ENCODE data around the gene AXIN1.

Gene AXIN1

GRCh38 chr16:375927-376816 lies 23.6 kb upstream of the AXIN1 start:
- Histone ChIP-seq H3K27me3 (replicated peaks; ENCODE audit: control insufficient read depth, insufficient read depth, low read length, poor library complexity, severe bottlenecking) (no peaks in the 10 kb centered on the region), H3K4me1 (ENCODE audit: control insufficient read depth, insufficient read depth, low read length, poor library complexity, severe bottlenecking) (peaks cover 18% of the 10 kb centered on the region), H3K27ac (ENCODE audit: insufficient read depth, low read length, poor library complexity, severe bottlenecking) (no peak overlapping the region), H3K9me3 (ENCODE audit: control insufficient read depth, low read length) (no peaks in the 10 kb centered on the region), H3K36me3 (ENCODE audit: control insufficient read depth, insufficient read depth, low read length) (peaks cover 45% of the 10 kb centered on the region), H3K4me3 (ENCODE audit: insufficient read depth, low read depth, low read length, poor library complexity, severe bottlenecking) (no peak overlapping the region)
- no peak for DNase-seq

- no peak overlapping the region for H3K27ac ChIP-seq (ENCODE audit: insufficient read depth, low read length, poor library complexity, severe bottlenecking)
- H3K4me1 ChIP-seq (ENCODE audit: control insufficient read depth, insufficient read depth, low read length, poor library complexity, severe bottlenecking), result peaks cover 18% of the 10 kb centered on the region
- H3K27me3 ChIP-seq (replicated peaks; ENCODE audit: control insufficient read depth, insufficient read depth, low read length, poor library complexity, severe bottlenecking), result no peaks in the 10 kb centered on the region
- no peak overlapping the region for H3K4me3 ChIP-seq (ENCODE audit: insufficient read depth, low read depth, low read length, poor library complexity, severe bottlenecking)
- no peak for DNase-seq
- H3K9me3 ChIP-seq (ENCODE audit: control insufficient read depth, low read length), result no peaks in the 10 kb centered on the region
- H3K36me3 ChIP-seq (ENCODE audit: control insufficient read depth, insufficient read depth, low read length), result peaks cover 45% of the 10 kb centered on the region
Observed at GRCh38 chr16:375212-375611, 22.7 kb upstream of the AXIN1 start.

- peaks cover 19% of the 10 kb centered on the region for H3K4me1 ChIP-seq (ENCODE audit: control insufficient read depth, insufficient read depth, low read length, poor library complexity, severe bottlenecking)
- DNase-seq, result no peak
- no peak overlapping the region for H3K27ac ChIP-seq (ENCODE audit: insufficient read depth, low read length, poor library complexity, severe bottlenecking)
- H3K27me3 ChIP-seq (replicated peaks; ENCODE audit: control insufficient read depth, insufficient read depth, low read length, poor library complexity, severe bottlenecking), result no peaks in the 10 kb centered on the region
- peaks cover 45% of the 10 kb centered on the region for H3K36me3 ChIP-seq (ENCODE audit: control insufficient read depth, insufficient read depth, low read length)
- no peaks in the 10 kb centered on the region for H3K9me3 ChIP-seq (ENCODE audit: control insufficient read depth, low read length)
- no peak overlapping the region for H3K4me3 ChIP-seq (ENCODE audit: insufficient read depth, low read depth, low read length, poor library complexity, severe bottlenecking)
Observed at GRCh38 chr16:374616-374926, 22.0 kb upstream of the AXIN1 start.

- Histone ChIP-seq H3K27me3 (replicated peaks; ENCODE audit: control insufficient read depth, insufficient read depth, low read length, poor library complexity, severe bottlenecking) (no peaks in the 10 kb centered on the region), H3K4me1 (ENCODE audit: control insufficient read depth, insufficient read depth, low read length, poor library complexity, severe bottlenecking) (peaks cover 19% of the 10 kb centered on the region), H3K4me3 (ENCODE audit: insufficient read depth, low read depth, low read length, poor library complexity, severe bottlenecking) (no peak overlapping the region), H3K9me3 (ENCODE audit: control insufficient read depth, low read length) (no peaks in the 10 kb centered on the region), H3K27ac (ENCODE audit: insufficient read depth, low read length, poor library complexity, severe bottlenecking) (no peak overlapping the region), H3K36me3 (ENCODE audit: control insufficient read depth, insufficient read depth, low read length) (peaks cover 45% of the 10 kb centered on the region)
- DNase-seq, result no peak
Observed at GRCh38 chr16:373848-374615, 21.5 kb upstream of the AXIN1 start.

DNA sequence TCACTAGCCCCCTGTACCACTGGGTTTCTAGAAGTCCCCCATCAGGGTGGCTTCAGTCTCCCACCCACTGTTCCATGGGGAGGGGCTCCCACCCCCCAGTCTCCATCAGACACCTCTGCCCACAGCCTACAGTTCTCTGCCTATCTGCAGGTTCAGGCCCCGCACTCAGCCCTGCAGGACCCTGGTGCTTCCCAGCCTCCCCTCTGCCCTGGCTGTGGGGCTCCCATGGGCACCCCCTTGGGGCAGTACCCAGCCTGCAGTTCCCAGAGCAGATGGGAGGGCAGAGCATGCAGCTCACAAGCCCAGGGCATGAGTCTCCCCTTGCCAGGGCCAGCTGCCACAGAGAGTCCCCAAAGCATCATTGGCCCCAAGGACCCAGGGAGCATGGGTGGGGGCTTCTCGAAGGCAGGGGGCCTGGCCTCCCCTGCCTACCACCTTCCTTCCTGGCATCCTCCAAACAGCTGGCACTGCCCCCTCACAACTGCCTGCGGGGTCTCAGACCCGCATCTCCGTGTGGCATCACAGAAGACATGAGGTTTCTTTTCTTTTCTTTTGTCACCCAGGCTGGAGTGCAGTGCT lies 20.6 kb upstream of the AXIN1 start:
- Histone ChIP-seq H3K27me3 (replicated peaks; ENCODE audit: control insufficient read depth, insufficient read depth, low read length, poor library complexity, severe bottlenecking) (no peaks in the 10 kb centered on the region), H3K4me1 (ENCODE audit: control insufficient read depth, insufficient read depth, low read length, poor library complexity, severe bottlenecking) (peaks cover 21% of the 10 kb centered on the region), H3K36me3 (ENCODE audit: control insufficient read depth, insufficient read depth, low read length) (peaks cover 55% of the 10 kb centered on the region), H3K27ac (ENCODE audit: insufficient read depth, low read length, poor library complexity, severe bottlenecking) (no peak overlapping the region), H3K4me3 (ENCODE audit: insufficient read depth, low read depth, low read length, poor library complexity, severe bottlenecking) (no peak overlapping the region), H3K9me3 (ENCODE audit: control insufficient read depth, low read length) (no peaks in the 10 kb centered on the region)
- DNase-seq, result no peak

- Histone ChIP-seq H3K9me3 (ENCODE audit: control insufficient read depth, low read length) (no peaks in the 10 kb centered on the region), H3K4me3 (ENCODE audit: insufficient read depth, low read depth, low read length, poor library complexity, severe bottlenecking) (no peak overlapping the region), H3K27ac (ENCODE audit: insufficient read depth, low read length, poor library complexity, severe bottlenecking) (no peak overlapping the region), H3K36me3 (ENCODE audit: control insufficient read depth, insufficient read depth, low read length) (peaks cover 60% of the 10 kb centered on the region), H3K4me1 (ENCODE audit: control insufficient read depth, insufficient read depth, low read length, poor library complexity, severe bottlenecking) (peaks cover 21% of the 10 kb centered on the region), H3K27me3 (replicated peaks; ENCODE audit: control insufficient read depth, insufficient read depth, low read length, poor library complexity, severe bottlenecking) (no peaks in the 10 kb centered on the region)
- no peak for DNase-seq
Observed at GRCh38 chr16:372302-372983, 19.9 kb upstream of the AXIN1 start.

- H3K27me3 ChIP-seq (replicated peaks; ENCODE audit: control insufficient read depth, insufficient read depth, low read length, poor library complexity, severe bottlenecking), result no peaks in the 10 kb centered on the region
- H3K27ac ChIP-seq (ENCODE audit: insufficient read depth, low read length, poor library complexity, severe bottlenecking), result no peak overlapping the region
- H3K4me1 ChIP-seq (ENCODE audit: control insufficient read depth, insufficient read depth, low read length, poor library complexity, severe bottlenecking), result peaks cover 21% of the 10 kb centered on the region
- H3K9me3 ChIP-seq (ENCODE audit: control insufficient read depth, low read length), result no peaks in the 10 kb centered on the region
- no peak overlapping the region for H3K4me3 ChIP-seq (ENCODE audit: insufficient read depth, low read depth, low read length, poor library complexity, severe bottlenecking)
- DNase-seq, result no peak
- peaks cover 59% of the 10 kb centered on the region for H3K36me3 ChIP-seq (ENCODE audit: control insufficient read depth, insufficient read depth, low read length)
Observed at GRCh38 chr16:371515-372301, 19.2 kb upstream of the AXIN1 start.

GRCh38 chr16:370979-371514 lies 18.5 kb upstream of the AXIN1 start:
- H3K36me3 ChIP-seq (ENCODE audit: control insufficient read depth, insufficient read depth, low read length), result peaks cover 57% of the 10 kb centered on the region
- peak overlapping the region; percentile 37 for H3K4me3 ChIP-seq (ENCODE audit: insufficient read depth, low read depth, low read length, poor library complexity, severe bottlenecking)
- peak overlapping the region; percentile 37 for H3K27ac ChIP-seq (ENCODE audit: insufficient read depth, low read length, poor library complexity, severe bottlenecking)
- H3K4me1 ChIP-seq (ENCODE audit: control insufficient read depth, insufficient read depth, low read length, poor library complexity, severe bottlenecking), result peaks cover 21% of the 10 kb centered on the region
- H3K9me3 ChIP-seq (ENCODE audit: control insufficient read depth, low read length), result no peaks in the 10 kb centered on the region
- H3K27me3 ChIP-seq (replicated peaks; ENCODE audit: control insufficient read depth, insufficient read depth, low read length, poor library complexity, severe bottlenecking), result no peaks in the 10 kb centered on the region
- no peak for DNase-seq

GRCh38 chr16:370443-370842 lies 17.9 kb upstream of the AXIN1 start, which contains the start of gene MRPL28:
Gene MRPL28 (minus strand): TSS chr16:370538. CDS start chr16:370218, 320 bp downstream.
- Histone ChIP-seq H3K27me3 (replicated peaks; ENCODE audit: control insufficient read depth, insufficient read depth, low read length, poor library complexity, severe bottlenecking) (no peaks in the 10 kb centered on the region), H3K4me1 (ENCODE audit: control insufficient read depth, insufficient read depth, low read length, poor library complexity, severe bottlenecking) (peaks cover 21% of the 10 kb centered on the region), H3K36me3 (ENCODE audit: control insufficient read depth, insufficient read depth, low read length) (peaks cover 54% of the 10 kb centered on the region)

More at GRCh38 chr16:370443-370842, 17.9 kb upstream of the AXIN1 start, which contains the start of gene MRPL28:
- Histone ChIP-seq H3K4me3 (ENCODE audit: insufficient read depth, low read depth, low read length, poor library complexity, severe bottlenecking) (peak within 1 kb of the TSS; percentile 37), H3K9me3 (ENCODE audit: control insufficient read depth, low read length) (no peaks in the 10 kb centered on the region), H3K27ac (ENCODE audit: insufficient read depth, low read length, poor library complexity, severe bottlenecking) (peak within 1 kb of the TSS; percentile 37)
- DNase-seq, result peak; percentile 82 to 88 (median 84)

Data from effector memory CD4-positive, alpha-beta T cell (primary cell).